ENCODE results near the gene FBXO38. TPM values are rescaled to one million over a fixed set of nuclear protein-coding genes. Genes with fewer than 3 reads are reported as not detected.

The FBXO38 gene
- total RNA-seq, 1 donor from 2014 or later, result 132 TPM

- Mint-ChIP-seq H3K27ac (ENCODE audit: unreplicated experiment) (peak overlapping the region; percentile 99), H3K27me3 (ENCODE audit: unreplicated experiment) (peaks cover 11% of the 10 kb centered on the region), H3K4me3 (ENCODE audit: unreplicated experiment) (peak overlapping the region; percentile 99), H3K4me1 (ENCODE audit: low read depth, unreplicated experiment) (peaks cover 14% of the 10 kb centered on the region), H3K9me3 (ENCODE audit: unreplicated experiment) (peaks cover 12% of the 10 kb centered on the region), H3K36me3 (ENCODE audit: unreplicated experiment) (no peaks in the 10 kb centered on the region)
- TF ChIP-seq CTCF (IDR thresholded peaks at IDR 0.05; ENCODE audit: partially characterized antibody, unreplicated experiment), result no peak
- no peak for DNase-seq
These were observed 797 bp upstream of the FBXO38 start for GRCh38 chr5:148382961-148383360.

GRCh38 chr5:148384380-148384737, 601 bp downstream of the FBXO38 start:
- Mint-ChIP-seq H3K27me3 (ENCODE audit: unreplicated experiment) (peaks cover 11% of the 10 kb centered on the region), H3K9me3 (ENCODE audit: unreplicated experiment) (peaks cover 12% of the 10 kb centered on the region), H3K4me1 (ENCODE audit: low read depth, unreplicated experiment) (peaks cover 14% of the 10 kb centered on the region), H3K27ac (ENCODE audit: unreplicated experiment) (peak overlapping the region; percentile 99), H3K36me3 (ENCODE audit: unreplicated experiment) (no peaks in the 10 kb centered on the region), H3K4me3 (ENCODE audit: unreplicated experiment) (peak overlapping the region; percentile 99)
- TF ChIP-seq CTCF (IDR thresholded peaks at IDR 0.05; ENCODE audit: partially characterized antibody, unreplicated experiment), result no peak
- no peak for DNase-seq

GRCh38 chr5:148385094-148385493, 1.3 kb downstream of the FBXO38 start:
- no peak for DNase-seq
- H3K9me3 Mint-ChIP-seq (ENCODE audit: unreplicated experiment), result peaks cover 12% of the 10 kb centered on the region
- H3K4me3 Mint-ChIP-seq (ENCODE audit: unreplicated experiment), result peak overlapping the region; percentile 99
- H3K27me3 Mint-ChIP-seq (ENCODE audit: unreplicated experiment), result peaks cover 11% of the 10 kb centered on the region
- no peak for TF ChIP-seq CTCF (IDR thresholded peaks at IDR 0.05; ENCODE audit: partially characterized antibody, unreplicated experiment)
- peak overlapping the region; percentile 99 for H3K27ac Mint-ChIP-seq (ENCODE audit: unreplicated experiment)
- H3K4me1 Mint-ChIP-seq (ENCODE audit: low read depth, unreplicated experiment), result peaks cover 14% of the 10 kb centered on the region
- no peaks in the 10 kb centered on the region for H3K36me3 Mint-ChIP-seq (ENCODE audit: unreplicated experiment)

GRCh38 chr5:148386041-148386440, 2.3 kb downstream of the FBXO38 start:
- DNase-seq, result no peak
- TF ChIP-seq CTCF (IDR thresholded peaks at IDR 0.05; ENCODE audit: partially characterized antibody, unreplicated experiment), result no peak
- H3K4me1 Mint-ChIP-seq (ENCODE audit: low read depth, unreplicated experiment), result peaks cover 23% of the 10 kb centered on the region

GRCh38 chr5:148387325-148387724, 3.6 kb downstream of the FBXO38 start:
- Mint-ChIP-seq H3K36me3 (ENCODE audit: unreplicated experiment) (no peaks in the 10 kb centered on the region), H3K9me3 (ENCODE audit: unreplicated experiment) (peaks cover 15% of the 10 kb centered on the region), H3K27me3 (ENCODE audit: unreplicated experiment) (peaks cover 11% of the 10 kb centered on the region), H3K4me3 (ENCODE audit: unreplicated experiment) (peak overlapping the region; percentile 14), H3K27ac (ENCODE audit: unreplicated experiment) (peak overlapping the region; percentile 50), H3K4me1 (ENCODE audit: low read depth, unreplicated experiment) (peaks cover 31% of the 10 kb centered on the region)
- no peak for DNase-seq
- no peak for TF ChIP-seq CTCF (IDR thresholded peaks at IDR 0.05; ENCODE audit: partially characterized antibody, unreplicated experiment)

More at GRCh38 chr5:148386041-148386440, 2.3 kb downstream of the FBXO38 start:
- peak overlapping the region; percentile 99 for H3K4me3 Mint-ChIP-seq (ENCODE audit: unreplicated experiment)
- peaks cover 14% of the 10 kb centered on the region for H3K9me3 Mint-ChIP-seq (ENCODE audit: unreplicated experiment)
- peaks cover 11% of the 10 kb centered on the region for H3K27me3 Mint-ChIP-seq (ENCODE audit: unreplicated experiment)
- no peak overlapping the region for H3K27ac Mint-ChIP-seq (ENCODE audit: unreplicated experiment)
- no peaks in the 10 kb centered on the region for H3K36me3 Mint-ChIP-seq (ENCODE audit: unreplicated experiment)
